HG03571 (cell line): ENCODE measurements around the gene CCL3.
"Not testable (repeated sequence)": the region's sequence is repeated elsewhere in the genome, so short reads cannot be mapped to it uniquely, and the experiment has no call there.

Source experiments
- ATAC-seq: cut with Tn5 transposase; IDR thresholded peaks from one replicate; pipeline ENCODE4 v1.9.1; 2021; ENCODE audit not compliant: unreplicated experiment

The CCL3 gene

DNA sequence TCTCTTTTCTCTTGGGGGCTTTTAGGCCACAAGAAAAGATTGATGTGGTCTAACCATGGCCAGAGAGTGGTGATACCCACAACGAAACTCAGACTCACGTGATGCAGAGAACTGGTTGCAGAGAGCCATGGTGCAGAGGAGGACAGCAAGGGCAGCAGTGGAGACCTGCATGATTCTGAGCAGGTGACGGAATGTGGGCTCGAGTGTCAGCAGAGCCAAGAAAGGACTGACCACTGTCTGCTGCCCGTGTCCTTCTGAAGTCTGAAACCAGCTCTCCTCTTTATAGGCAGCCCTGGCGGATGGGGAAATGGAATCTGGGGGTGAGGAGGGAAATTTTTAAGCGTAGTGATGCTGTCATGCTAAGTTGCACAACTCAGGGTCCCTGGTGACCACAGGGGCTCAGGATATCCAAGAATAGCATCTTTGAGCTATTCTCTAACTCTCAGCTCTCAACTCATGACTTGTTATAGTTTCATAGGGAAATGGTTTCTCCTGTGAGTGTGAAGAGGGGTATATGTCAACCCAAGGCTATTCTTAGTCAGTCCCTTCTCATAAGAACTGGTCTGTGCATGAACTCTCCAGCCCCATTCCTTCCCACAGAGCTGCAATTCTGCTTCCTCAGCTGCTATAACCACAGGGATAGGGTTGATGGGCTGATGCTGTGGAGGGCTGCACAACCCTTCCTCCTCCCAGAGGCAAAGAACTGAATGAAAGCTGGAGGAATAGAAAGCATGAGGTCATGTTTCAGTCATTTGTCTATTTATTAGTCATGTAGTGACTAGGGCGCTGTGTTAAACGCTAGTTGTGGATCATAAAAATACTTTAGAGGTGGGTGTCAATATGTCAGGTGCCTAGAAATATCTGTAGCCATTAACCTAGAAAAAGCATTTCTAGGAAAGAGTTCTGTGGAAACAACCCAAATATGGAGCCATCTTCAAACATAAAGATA is at the start of gene CCL3:
Gene CCL3, minus strand, starts transcription at position 256 of the 949 bp plus-strand sequence. Its CDS starts 85 bp downstream, at position 171.
- ATAC-seq, result peak; percentile 61

DNA sequence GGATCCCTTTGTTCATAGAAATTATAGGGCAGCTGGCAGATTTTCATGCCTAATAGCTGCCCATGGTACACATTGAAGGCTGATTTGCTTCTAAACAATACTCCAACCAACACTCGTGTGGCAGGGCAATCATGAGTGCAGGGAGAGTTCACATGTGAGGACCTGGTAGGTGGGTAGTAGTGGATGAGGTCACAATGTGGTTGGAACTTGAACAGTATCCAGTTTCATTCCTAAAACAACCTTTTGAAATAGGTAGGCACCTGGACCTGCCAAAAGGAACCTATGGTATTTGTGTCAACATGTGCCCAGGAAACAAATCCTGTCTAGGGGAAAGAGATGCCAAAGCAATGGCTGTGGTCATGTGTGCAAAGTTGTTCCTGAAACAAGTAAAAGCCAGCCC is 46.5 kb upstream of the CCL3 start:
- no peak for ATAC-seq

DNA sequence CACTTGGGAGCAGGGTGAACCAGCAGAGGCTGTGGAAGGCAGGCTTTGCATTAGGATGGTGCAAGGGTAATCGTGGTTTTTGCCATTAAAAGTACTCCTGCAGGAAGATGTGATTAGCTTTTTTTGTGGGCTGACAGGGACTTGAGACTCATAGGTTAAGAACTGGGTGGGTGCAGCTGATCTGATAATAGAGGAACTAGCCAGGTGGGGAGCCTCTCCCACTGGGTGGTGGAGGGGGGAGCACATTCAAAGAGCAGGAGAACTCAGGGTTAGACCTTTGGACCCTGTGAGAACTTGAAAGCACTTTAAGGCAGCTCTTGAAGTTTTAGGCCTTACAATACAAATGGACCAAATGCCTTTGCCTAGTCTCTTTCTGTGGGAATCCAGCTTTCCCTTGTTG is 46.1 kb upstream of the CCL3 start:
- ATAC-seq, result no peak

DNA sequence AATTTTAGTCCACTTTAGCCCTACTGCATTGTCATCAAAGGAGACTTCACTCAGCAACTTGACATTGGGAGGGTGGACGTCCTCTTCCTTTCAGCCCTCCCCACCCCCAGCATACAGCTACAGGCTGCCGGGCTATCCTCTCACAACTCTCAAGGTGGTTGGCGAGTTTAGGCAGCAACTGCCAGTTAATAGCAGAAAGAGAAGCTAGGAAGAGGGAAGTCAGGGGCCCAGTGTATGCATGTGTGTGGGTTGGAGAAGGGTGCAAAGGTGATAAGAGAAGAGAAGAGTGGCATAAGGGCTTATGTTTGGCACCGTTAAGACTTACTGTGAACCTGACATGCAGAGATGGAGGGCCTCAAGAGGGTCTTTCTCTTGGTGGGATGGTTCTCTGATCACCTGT is 45.5 kb upstream of the CCL3 start:
- ATAC-seq, result no peak

DNA sequence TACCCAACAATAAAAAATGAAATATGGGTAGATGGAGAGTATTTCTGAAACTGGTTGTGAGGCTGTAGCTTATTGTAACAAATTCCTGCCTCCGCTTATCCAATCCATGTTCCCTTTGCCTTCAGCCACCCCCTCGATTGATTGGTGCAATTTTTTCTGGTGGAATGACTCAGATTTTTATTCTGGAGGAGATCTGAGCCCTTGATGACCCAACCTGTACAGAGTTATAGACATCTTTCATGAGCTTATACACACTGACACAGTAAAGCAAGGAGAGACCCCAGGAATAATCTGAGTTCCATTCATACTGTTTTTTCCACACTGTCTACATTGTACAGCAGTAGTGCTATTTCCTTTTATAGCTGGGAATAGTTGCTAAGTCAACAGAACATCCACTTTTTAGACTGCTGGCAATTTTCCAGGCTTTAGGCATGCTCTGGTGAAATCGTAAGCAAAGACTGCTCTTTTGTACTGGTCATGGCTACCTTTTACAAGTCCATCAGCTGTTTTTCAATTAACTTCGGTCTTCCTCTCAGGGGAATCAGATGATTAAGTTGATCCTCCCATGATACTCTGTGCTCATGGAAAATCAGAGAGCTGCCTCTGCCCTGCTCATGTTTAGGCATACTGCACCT is 43.8 kb upstream of the CCL3 start:
- ATAC-seq, result no peak

GRCh38 chr17:36132421-36132831 is 42.5 kb upstream of the CCL3 start:
- ATAC-seq, result no peak

DNA sequence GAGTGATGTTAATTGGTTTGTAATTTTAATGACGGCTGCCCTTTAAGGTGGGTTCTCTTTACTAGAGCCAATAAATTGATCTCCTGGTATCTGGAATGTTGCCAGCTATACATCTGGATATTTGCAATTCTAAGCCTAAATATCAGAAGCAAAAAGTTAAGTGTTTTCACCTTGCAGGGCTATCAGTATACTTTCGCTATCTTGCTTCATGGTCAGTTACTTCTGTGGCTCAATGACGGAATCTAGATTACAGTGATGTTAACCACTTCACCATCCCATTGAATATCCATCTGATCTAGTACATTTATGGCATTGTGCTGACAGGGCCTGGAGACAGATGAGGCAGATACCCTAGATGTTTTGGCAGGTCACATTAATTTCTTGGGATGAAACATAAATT is 42.0 kb upstream of the CCL3 start:
- ATAC-seq, result no peak

- ATAC-seq, result no peak
Observed at GRCh38 chr17:36131421-36131820, 41.5 kb upstream of the CCL3 start.

- ATAC-seq, result no peak
Observed at GRCh38 chr17:36130346-36130745, 40.4 kb upstream of the CCL3 start.

- ATAC-seq, result no peak
Observed at GRCh38 chr17:36129616-36130015, 39.7 kb upstream of the CCL3 start.

DNA sequence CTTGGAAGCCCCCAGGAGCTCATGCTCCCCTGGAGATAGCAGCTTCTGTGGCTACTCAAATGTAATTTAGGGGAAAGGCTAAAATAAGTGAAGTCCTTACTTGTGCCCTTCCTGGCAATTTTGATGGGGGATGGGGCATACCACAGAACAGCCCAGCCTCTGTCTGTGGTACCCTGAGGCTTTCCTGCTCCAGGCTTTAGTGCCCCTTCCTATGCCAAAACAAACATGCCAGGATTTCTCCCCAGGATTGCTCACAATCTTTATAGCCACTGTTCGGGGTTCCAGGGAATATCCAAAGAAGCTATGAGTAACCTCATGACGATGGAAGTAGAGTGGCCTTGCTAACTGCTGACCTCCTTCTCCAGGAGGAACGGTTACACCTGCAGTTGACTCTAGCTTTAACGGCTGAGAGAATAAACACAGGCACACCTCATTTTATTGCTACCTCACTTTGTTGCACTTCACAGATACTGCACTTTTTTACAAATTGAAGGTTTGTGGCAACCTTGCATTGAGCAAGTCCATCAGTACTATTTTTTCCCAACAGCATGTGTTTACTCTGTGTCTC is 38.6 kb upstream of the CCL3 start:
- ATAC-seq, result no peak

GRCh38 chr17:36127911-36128310 is 38.0 kb upstream of the CCL3 start:
- ATAC-seq, result no peak

GRCh38 chr17:36127199-36127893 is 37.4 kb upstream of the CCL3 start:
- ATAC-seq, result no peak

DNA sequence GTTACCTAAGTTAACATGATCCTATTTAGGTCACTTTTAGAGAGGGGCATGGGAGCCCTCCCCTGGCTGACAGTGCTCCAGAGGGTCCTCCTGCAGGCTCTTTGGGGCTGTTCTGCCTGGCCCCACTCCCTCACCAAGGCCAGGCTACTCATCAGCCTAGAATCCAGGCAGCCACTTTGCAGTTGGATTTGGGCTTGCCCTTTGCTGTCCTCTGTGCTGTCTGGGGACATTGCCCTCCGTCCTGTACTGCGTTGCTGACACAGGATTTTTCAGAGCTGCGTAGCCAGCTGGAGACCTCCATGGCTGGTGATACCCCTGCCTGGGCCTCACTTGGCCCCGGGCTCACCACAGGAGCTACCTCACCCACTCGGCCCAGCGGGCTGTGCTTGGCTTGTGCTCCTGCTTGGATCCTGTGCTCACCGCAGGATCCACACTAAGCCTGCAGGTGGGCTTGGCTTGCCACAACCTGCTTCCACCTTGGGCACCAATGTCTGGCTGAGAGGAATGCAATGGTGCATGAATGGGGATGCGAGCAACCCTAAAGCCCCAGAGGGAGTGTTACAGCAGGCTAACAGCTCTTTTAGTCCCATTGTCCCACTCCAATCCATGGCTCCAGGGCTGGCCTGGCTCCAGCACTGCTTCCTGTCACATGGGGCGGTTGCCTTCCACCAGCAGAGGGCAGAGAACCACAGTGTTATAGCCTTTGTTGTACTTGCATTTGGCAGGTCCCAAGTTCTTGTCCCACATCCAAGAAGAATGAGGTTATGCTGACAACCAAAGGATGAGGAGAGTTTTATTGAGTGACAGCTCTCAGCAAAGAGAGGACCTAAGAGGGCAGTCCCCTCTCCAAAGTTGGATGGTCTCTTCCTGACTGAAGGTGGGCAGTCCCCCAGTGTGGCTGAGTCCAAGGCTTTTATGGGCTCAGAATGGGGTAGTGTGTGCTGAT is 35.2 kb upstream of the CCL3 start:
- no peak for ATAC-seq

- ATAC-seq, result no peak
Observed at GRCh38 chr17:36123431-36123830, 33.5 kb upstream of the CCL3 start.

- not testable (repeated sequence) for ATAC-seq
Observed at GRCh38 chr17:36121099-36121498, 31.2 kb upstream of the CCL3 start.

DNA sequence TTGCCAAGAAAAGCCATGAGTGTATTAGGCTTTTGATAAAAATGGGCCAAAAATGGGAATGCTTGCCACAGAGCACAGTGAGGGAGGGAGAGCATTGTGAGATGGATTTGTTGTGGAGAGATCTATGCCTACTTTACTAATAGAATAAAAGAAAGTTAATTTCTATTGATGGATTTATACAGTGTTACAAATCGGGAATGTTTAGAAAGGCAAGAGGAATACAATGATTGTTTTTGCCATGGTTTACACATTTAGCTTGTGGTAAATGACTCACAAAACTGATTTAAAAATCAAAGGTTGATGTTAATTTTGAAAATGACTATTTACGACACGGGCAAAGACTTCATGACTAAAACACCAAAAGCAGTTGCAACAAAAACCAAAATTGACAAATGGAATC is 30.3 kb upstream of the CCL3 start:
- ATAC-seq, result no peak

DNA sequence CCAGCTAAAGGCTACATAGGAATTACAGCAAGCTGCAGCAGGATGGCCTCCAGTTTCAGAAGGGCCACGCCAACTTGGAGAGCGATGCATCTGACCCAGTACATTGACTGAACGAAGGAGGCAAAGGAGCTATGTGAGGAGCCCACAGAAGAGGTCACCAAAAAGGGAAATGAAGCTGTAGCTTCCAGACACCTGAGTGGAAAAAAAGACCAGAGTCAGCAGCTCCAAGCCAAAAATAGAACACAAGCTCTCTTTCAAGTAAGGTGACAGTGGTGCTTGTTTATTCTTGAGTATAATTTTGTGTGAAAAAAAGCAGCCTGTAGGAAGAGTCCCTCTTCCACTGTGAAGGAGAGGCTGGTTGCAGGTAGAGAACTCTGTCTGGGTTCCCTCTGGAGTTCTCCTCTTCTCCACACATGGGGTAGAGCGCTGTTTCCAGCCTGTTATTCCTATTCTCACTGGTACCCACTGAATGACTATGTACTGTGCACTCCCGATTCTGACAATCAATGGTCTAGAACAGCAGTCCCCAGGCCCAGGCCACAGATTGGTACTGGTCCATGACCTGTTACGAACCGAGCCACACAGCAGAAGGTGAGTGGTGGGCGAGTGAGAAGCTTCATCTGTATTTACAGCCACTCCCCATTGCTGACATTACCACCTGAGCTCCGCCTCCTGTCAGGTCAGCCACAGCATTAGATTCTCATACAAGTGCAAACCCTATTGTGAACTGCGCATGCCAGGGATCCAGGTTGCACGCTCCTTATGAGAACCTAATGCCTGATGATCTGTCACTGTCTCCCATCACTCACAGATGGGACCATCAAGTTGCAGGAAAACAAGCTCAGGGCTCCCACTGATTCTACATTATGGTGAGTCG is 28.8 kb upstream of the CCL3 start:
- no peak for ATAC-seq
